ENCODE data around the gene SNRNP200. TPM values are rescaled to one million over a fixed set of nuclear protein-coding genes. Genes with fewer than 3 reads are reported as not detected.
A peak's percentile ranks its signal among the peaks of the same experiment; 100 is the strongest.

The SNRNP200 gene
- total RNA-seq, 3 donors from 2014 or later (not counting 1 experiment from before 2014, with no cell fraction given): 207 to 236 (median 228) TPM

DNA sequence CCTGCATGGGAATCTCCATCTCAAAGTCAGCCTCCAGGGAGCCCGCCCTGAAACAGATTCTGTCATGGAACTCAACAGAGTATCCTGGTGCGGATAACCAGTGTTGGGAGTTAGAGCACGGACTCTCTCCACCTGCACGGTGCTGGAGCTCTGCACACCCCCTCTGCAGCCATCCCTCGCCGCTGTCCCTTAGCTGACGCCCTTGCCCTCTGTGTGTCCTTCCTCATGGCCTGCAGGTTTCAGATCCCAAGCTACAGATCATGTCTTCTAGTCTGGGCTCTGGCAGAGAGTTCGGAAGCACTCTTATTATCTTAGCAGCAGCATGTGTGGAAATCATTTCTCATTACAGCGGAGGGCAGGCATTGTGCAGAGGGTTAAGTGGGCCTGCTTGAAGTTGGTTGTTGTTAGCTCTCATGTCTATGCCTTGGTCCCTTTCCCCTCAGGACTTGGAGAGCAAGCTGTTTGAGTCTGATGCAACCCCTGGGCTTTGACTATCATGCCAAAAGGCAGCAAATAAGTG lies 65.5 kb downstream of the SNRNP200 start:
- Mint-ChIP-seq H3K36me3 (no peaks in the 10 kb centered on the region), H3K4me1 (peaks cover 16 to 20% of the 10 kb centered on the region in 2 donors), H3K27ac (peak overlapping the region in 1 of 2 donors; percentile 27), H3K27me3 (ENCODE audit: low read depth in 2 of 2) (no peaks in the 10 kb centered on the region), H3K4me3 (no peak overlapping the region), H3K9me3 (no peaks in the 10 kb centered on the region)
- 98% methylated on average over 9 of the region's 9 CpGs for WGBS (ENCODE audit: insufficient coverage)
- no peak overlapping the region for H3K4me3 ChIP-seq (ENCODE audit: low read length)
- ATAC-seq: no peak
- TF ChIP-seq, protein P1, sequence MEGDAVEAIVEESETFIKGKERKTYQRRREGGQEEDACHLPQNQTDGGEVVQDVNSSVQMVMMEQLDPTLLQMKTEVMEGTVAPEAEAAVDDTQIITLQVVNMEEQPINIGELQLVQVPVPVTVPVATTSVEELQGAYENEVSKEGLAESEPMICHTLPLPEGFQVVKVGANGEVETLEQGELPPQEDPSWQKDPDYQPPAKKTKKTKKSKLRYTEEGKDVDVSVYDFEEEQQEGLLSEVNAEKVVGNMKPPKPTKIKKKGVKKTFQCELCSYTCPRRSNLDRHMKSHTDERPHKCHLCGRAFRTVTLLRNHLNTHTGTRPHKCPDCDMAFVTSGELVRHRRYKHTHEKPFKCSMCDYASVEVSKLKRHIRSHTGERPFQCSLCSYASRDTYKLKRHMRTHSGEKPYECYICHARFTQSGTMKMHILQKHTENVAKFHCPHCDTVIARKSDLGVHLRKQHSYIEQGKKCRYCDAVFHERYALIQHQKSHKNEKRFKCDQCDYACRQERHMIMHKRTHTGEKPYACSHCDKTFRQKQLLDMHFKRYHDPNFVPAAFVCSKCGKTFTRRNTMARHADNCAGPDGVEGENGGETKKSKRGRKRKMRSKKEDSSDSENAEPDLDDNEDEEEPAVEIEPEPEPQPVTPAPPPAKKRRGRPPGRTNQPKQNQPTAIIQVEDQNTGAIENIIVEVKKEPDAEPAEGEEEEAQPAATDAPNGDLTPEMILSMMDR (IDR thresholded peaks at IDR 0.05): no peak
- H3K27me3 ChIP-seq (ENCODE audit: control insufficient read depth, insufficient read depth, low read length): no peaks in the 10 kb centered on the region
- intact Hi-C loops (cut with micrococcal nuclease): no loop called here
- H3K9me3 ChIP-seq (ENCODE audit: control insufficient read depth, insufficient read depth, low read length): no peaks in the 10 kb centered on the region
- H3K4me1 ChIP-seq (ENCODE audit: control insufficient read depth, insufficient read depth, low read length): peaks cover 28% of the 10 kb centered on the region
- H3K27ac ChIP-seq (ENCODE audit: low read length): no peak overlapping the region
- H3K36me3 ChIP-seq (ENCODE audit: control insufficient read depth, insufficient read depth, low read length): no peaks in the 10 kb centered on the region
- no peak for DNase-seq

DNA sequence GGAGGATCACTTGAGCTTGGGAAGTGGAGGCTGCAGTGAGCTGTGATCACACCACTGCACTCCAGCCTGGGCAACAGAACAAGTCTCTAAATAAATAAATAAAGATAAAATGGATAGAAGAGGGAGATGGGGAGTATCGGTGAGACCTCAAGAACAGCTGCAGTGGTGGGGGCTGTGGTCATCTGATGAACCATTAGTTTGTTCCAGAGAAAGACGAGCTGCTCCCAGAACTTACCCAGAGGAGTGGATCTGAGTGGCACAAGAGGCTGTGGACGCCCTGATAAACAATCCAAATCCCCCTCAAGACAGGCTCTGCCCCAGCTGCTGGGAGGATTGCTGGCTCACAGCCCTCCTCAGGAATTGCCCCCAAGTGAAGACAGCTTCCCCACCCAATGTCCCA lies 66.3 kb downstream of the SNRNP200 start:
- Mint-ChIP-seq H3K36me3 (no peaks in the 10 kb centered on the region), H3K4me1 (peaks cover 16 to 20% of the 10 kb centered on the region in 2 donors), H3K4me3 (no peak overlapping the region), H3K9me3 (no peaks in the 10 kb centered on the region), H3K27ac (no peak overlapping the region), H3K27me3 (ENCODE audit: low read depth in 2 of 2) (no peaks in the 10 kb centered on the region)
- WGBS (ENCODE audit: insufficient coverage): 95% methylated on average over 3 of the region's 3 CpGs
- Histone ChIP-seq H3K4me1 (ENCODE audit: control insufficient read depth, insufficient read depth, low read length) (peaks cover 31% of the 10 kb centered on the region), H3K4me3 (ENCODE audit: low read length) (no peak overlapping the region), H3K9me3 (ENCODE audit: control insufficient read depth, insufficient read depth, low read length) (no peaks in the 10 kb centered on the region), H3K36me3 (ENCODE audit: control insufficient read depth, insufficient read depth, low read length) (no peaks in the 10 kb centered on the region), H3K27ac (ENCODE audit: low read length) (no peak overlapping the region), H3K27me3 (ENCODE audit: control insufficient read depth, insufficient read depth, low read length) (no peaks in the 10 kb centered on the region)
- intact Hi-C loops (cut with micrococcal nuclease): no loop called here
- TF ChIP-seq, protein P1 (IDR thresholded peaks at IDR 0.05): no peak
- DNase-seq (no peak), ATAC-seq (no peak)

DNA sequence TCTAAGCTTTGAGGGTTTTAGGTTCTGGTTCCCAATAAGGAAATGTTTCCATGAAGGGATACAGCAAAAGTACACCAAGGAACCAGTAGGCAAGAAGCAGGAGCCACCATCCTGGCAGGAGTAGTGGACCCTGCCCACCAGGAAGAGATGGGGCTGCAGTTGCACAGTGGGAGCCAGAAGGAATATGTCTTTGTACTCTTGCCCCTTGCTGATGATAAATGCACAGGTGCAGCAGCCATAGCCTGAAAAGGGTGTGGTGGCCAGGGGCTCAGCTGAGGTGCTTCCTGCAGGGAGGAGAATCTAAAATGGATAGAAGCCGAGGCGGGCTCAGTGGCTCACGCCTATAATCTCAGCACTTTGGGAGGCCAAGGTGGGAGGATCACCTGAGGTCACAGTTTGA lies 67.1 kb downstream of the SNRNP200 start:
- no peaks in the 10 kb centered on the region for H3K9me3 ChIP-seq (ENCODE audit: control insufficient read depth, insufficient read depth, low read length)
- H3K4me3 ChIP-seq (ENCODE audit: low read length): no peak overlapping the region
- H3K4me1 ChIP-seq (ENCODE audit: control insufficient read depth, insufficient read depth, low read length): peaks cover 33% of the 10 kb centered on the region
- Mint-ChIP-seq H3K36me3 (no peaks in the 10 kb centered on the region), H3K27ac (no peak overlapping the region), H3K27me3 (ENCODE audit: low read depth in 2 of 2) (no peaks in the 10 kb centered on the region), H3K4me1 (peaks cover 16 to 20% of the 10 kb centered on the region in 2 donors), H3K4me3 (no peak overlapping the region), H3K9me3 (no peaks in the 10 kb centered on the region)
- intact Hi-C loops (cut with micrococcal nuclease): no loop called here
- 92% methylated on average over 3 of the region's 3 CpGs for WGBS (ENCODE audit: insufficient coverage)
- H3K27me3 ChIP-seq (ENCODE audit: control insufficient read depth, insufficient read depth, low read length): no peaks in the 10 kb centered on the region
- no peak overlapping the region for H3K27ac ChIP-seq (ENCODE audit: low read length)
- ATAC-seq (no peak), DNase-seq (no peak)
- no peaks in the 10 kb centered on the region for H3K36me3 ChIP-seq (ENCODE audit: control insufficient read depth, insufficient read depth, low read length)
- TF ChIP-seq, protein P1 (IDR thresholded peaks at IDR 0.05): no peak

DNA sequence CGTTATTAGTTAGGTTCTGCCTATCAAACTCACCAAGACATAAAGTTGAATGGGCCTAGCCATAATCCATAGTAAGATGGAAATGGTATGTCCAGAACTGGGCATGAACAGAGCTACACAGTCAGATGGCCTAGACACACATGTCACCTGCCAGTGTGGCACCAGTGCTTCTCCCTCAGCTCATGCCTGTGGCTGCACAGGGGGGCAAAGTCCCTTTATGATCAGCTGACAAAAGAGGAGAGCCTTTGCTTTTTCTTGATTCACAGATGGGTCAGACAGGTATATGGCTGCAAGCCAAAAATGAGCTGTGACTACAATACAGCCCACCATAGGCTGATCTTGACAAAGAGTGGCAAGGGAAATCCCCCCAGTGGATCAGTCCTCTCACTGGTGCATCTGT lies 68.5 kb downstream of the SNRNP200 start:
- H3K27ac ChIP-seq (ENCODE audit: low read length): no peak overlapping the region
- ATAC-seq (no peak), DNase-seq (no peak)
- Mint-ChIP-seq H3K27ac (no peak overlapping the region), H3K4me3 (no peak overlapping the region), H3K36me3 (no peaks in the 10 kb centered on the region), H3K9me3 (no peaks in the 10 kb centered on the region), H3K27me3 (ENCODE audit: low read depth in 2 of 2) (no peaks in the 10 kb centered on the region), H3K4me1 (peaks cover 7% of the 10 kb centered on the region in 2 donors)
- no peak overlapping the region for H3K4me3 ChIP-seq (ENCODE audit: low read length)
- intact Hi-C loops (cut with micrococcal nuclease): no loop called here
- H3K4me1 ChIP-seq (ENCODE audit: control insufficient read depth, insufficient read depth, low read length): peaks cover 20% of the 10 kb centered on the region
- no peaks in the 10 kb centered on the region for H3K9me3 ChIP-seq (ENCODE audit: control insufficient read depth, insufficient read depth, low read length)
- H3K27me3 ChIP-seq (ENCODE audit: control insufficient read depth, insufficient read depth, low read length): no peaks in the 10 kb centered on the region
- no peaks in the 10 kb centered on the region for H3K36me3 ChIP-seq (ENCODE audit: control insufficient read depth, insufficient read depth, low read length)
- WGBS (ENCODE audit: insufficient coverage): 100% methylated on average over 1 of the region's 1 CpG
- TF ChIP-seq, protein P1 (IDR thresholded peaks at IDR 0.05): no peak

Data from natural killer cell (primary cell).